HCT116 (cell line): ENCODE results near the gene STYXL2. TPM values are rescaled to one million over a fixed set of nuclear protein-coding genes. Genes with fewer than 3 reads are reported as not detected.

Experiments used
- ATAC-seq: fragments of 200-7000 bp; cut with Tn5 transposase; 2 replicates; pipeline ENCODE4 v1.9.1; 2020; ENCODE audit warnings: mild to moderate bottlenecking, moderate library complexity
- BruUV-seq: library from RNA; stranded (reverse); fragments of 400-500 nt; replicated peaks from 2 replicates; lab custom pipeline; 2021; lab: Mats Ljungman, UMichigan
- CTCF ChIA-PET: fragments of 300-600 bp; sonication (Branson Sonifier 250); formaldehyde crosslinking; loops from one replicate; lab custom pipeline; 2021; ENCODE audit warnings: antibody characterized with exemption; lab: Charles Lee
- POLR2A ChIA-PET: fragments of 300-600, 350-600 bp; sonication (Branson Sonifier 250); formaldehyde crosslinking; loops from one replicate; lab custom pipeline; 2021; ENCODE audit warnings: antibody characterized with exemption; lab: Charles Lee
- RAD21 ChIA-PET, 2 experiments: fragments of 300-600 bp; sonication (Branson Sonifier 250); formaldehyde crosslinking; loops; one replicate each; lab custom pipeline; 2023; ENCODE audit warnings: low total read pairs in 2 of 2; ENCODE audit not compliant: uncharacterized antibody in 2 of 2, unreplicated experiment in 2 of 2, low non-redundant PET in 1 of 2; lab: Charles Lee
- DNase-seq: peaks from one replicate; pipeline ENCODE4 v3.0.0-alpha.2; 2010; ENCODE audit warnings: low read depth, low spot score
- H2AFZ ChIP-seq: fragments of 200-600 bp; shearing (Covaris generic), sonication (generic); 2 replicates; pipeline ENCODE4 v1.6.1; 2017; ENCODE audit warnings: low read depth, mixed run types, mixed read lengths, antibody characterized with exemption, low read length; ENCODE audit not compliant: poor library complexity, severe bottlenecking
- H3K27ac ChIP-seq: 2 replicates; pipeline ENCODE4 v1.5.1; 2012; ENCODE audit warnings: low read depth, low read length
- H3K27me3 ChIP-seq: fragments of 200-600 bp; sonication (generic); 2 replicates; pipeline ENCODE4 v1.6.1; 2016; ENCODE audit warnings: mixed run types, low read length, mixed read lengths; ENCODE audit not compliant: insufficient read depth
- H3K36me3 ChIP-seq, 2 experiments: fragments of 200-500 bp in 1 of 2; fragments of 200-600 bp in 1 of 2; sonication (Bioruptor generic) in 1 of 2; sonication (generic) in 1 of 2; 2 replicates each; pipeline versions ENCODE4 v1.5.1 to v1.6.1; 2014 to 2016; ENCODE audit warnings: low read length in 2 of 2, inconsistent platforms in 1 of 2, mixed read lengths in 1 of 2, mixed run types in 1 of 2; ENCODE audit not compliant: insufficient read depth in 2 of 2, control insufficient read depth in 1 of 2
- H3K4me1 ChIP-seq, 2 experiments: fragments of 200-600 bp in 1 of 2; sonication (generic) in 1 of 2; 2 replicates each; pipeline versions ENCODE4 v1.5.1 to v1.6.1; 2012 to 2017; ENCODE audit warnings: low read length in 2 of 2, inconsistent platforms in 1 of 2, mild to moderate bottlenecking in 1 of 2, mixed read lengths in 1 of 2, mixed run types in 1 of 2, moderate library complexity in 1 of 2; ENCODE audit not compliant: insufficient read depth in 2 of 2, control insufficient read depth in 1 of 2
- H3K4me2 ChIP-seq: fragments of 200-600 bp; sonication (generic); 2 replicates; pipeline ENCODE4 v1.6.1; 2017; ENCODE audit warnings: mixed run types, low read length, mixed read lengths
- H3K4me3 ChIP-seq, 2 experiments: fragments of 200-600 bp in 1 of 2; sonication (generic) in 1 of 2; replicated peaks in 1 of 2; 2 replicates each; pipeline ENCODE4 v1.5.1; 2011 to 2016; ENCODE audit warnings: low read length in 2 of 2, control low read depth in 1 of 2, low read depth in 1 of 2, mild to moderate bottlenecking in 1 of 2, mixed read lengths in 1 of 2, mixed run types in 1 of 2
- H3K79me2 ChIP-seq: fragments of 200-600 bp; sonication (generic); 2 replicates; pipeline ENCODE4 v1.6.1; 2017; ENCODE audit warnings: mild to moderate bottlenecking, mixed run types, low read length, moderate library complexity, mixed read lengths; ENCODE audit not compliant: insufficient read depth
- H3K9ac ChIP-seq: fragments of 200-600 bp; sonication (generic); 2 replicates; pipeline ENCODE4 v1.6.1; 2016; ENCODE audit warnings: low read length, mixed read lengths
- H3K9me2 ChIP-seq: fragments of 200-600 bp; sonication (generic), shearing (Covaris generic); 2 replicates; pipeline ENCODE4 v1.6.1; 2017; ENCODE audit warnings: mixed run types, mild to moderate bottlenecking, moderate library complexity; ENCODE audit not compliant: insufficient read depth
- H3K9me3 ChIP-seq, 2 experiments: fragments of 200-500 bp in 1 of 2; fragments of 200-600 bp in 1 of 2; sonication (Bioruptor generic) in 1 of 2; sonication (generic) in 1 of 2; 2 replicates each; pipeline ENCODE4 v1.6.1; 2014 to 2017; ENCODE audit warnings: low read length in 2 of 2, mixed read lengths in 2 of 2, inconsistent platforms in 1 of 2, low read depth in 1 of 2, mild to moderate bottlenecking in 1 of 2, mixed run types in 1 of 2, moderate library complexity in 1 of 2; ENCODE audit not compliant: control insufficient read depth in 1 of 2, insufficient read depth in 1 of 2
- H4K20me1 ChIP-seq: fragments of 200-600 bp; sonication (generic), shearing (Covaris generic); 2 replicates; pipeline ENCODE4 v1.6.1; 2017; ENCODE audit warnings: mixed run types, mild to moderate bottlenecking, moderate library complexity; ENCODE audit not compliant: insufficient read depth
- CEBPB ChIP-seq: IDR thresholded peaks from 2 replicates; pipeline ENCODE4 v1.6.1; 2012; ENCODE audit warnings: low read depth
- ELF1 ChIP-seq: IDR thresholded peaks from 2 replicates; pipeline ENCODE4 v1.6.1; 2012; ENCODE audit warnings: low read depth, borderline replicate concordance
- EZH2 ChIP-seq: fragments of 200-600 bp; sonication (generic); IDR thresholded peaks from 2 replicates; pipeline ENCODE4 v1.6.1; 2017; ENCODE audit warnings: antibody characterized with exemption, mixed run types
- FOSL1 ChIP-seq: IDR thresholded peaks from 2 replicates; pipeline ENCODE4 v1.6.1; 2012; ENCODE audit warnings: low read depth
- JUND ChIP-seq: IDR thresholded peaks from 2 replicates; pipeline ENCODE4 v1.6.1; 2012
- POLR2A ChIP-seq: IDR thresholded peaks from 2 replicates; pipeline ENCODE4 v1.7.0; 2011; ENCODE audit warnings: borderline replicate concordance; ENCODE audit not compliant: insufficient read depth, insufficient read length; ENCODE audit errors: extremely low read depth
- REST ChIP-seq: IDR thresholded peaks from 2 replicates; pipeline ENCODE4 v1.6.1; 2012; ENCODE audit warnings: low read depth
- SIN3A ChIP-seq: IDR thresholded peaks from 2 replicates; pipeline ENCODE4 v1.6.1; 2012; ENCODE audit warnings: low read depth
- SP1 ChIP-seq: IDR thresholded peaks from 2 replicates; pipeline ENCODE4 v1.6.1; 2012; ENCODE audit warnings: low read depth
- SRF ChIP-seq: IDR thresholded peaks from 2 replicates; pipeline ENCODE4 v1.6.1; 2012; ENCODE audit warnings: low read depth
- TCF7L2 ChIP-seq: IDR thresholded peaks from 2 replicates; pipeline ENCODE4 v1.7.0; 2011; ENCODE audit warnings: borderline replicate concordance, inconsistent platforms; ENCODE audit not compliant: insufficient read depth, insufficient read length; ENCODE audit errors: extremely low read depth
- intact Hi-C: fragments of 100-400 bp; cut with micrococcal nuclease; formaldehyde crosslinking; loops from 2 replicates; pipeline ENCODE4 v1.10.0; 2022
- total RNA-seq: library from RNA; stranded (reverse); gene quantifications from one replicate; pipeline ENCODE4 v1.2.1, GENCODE V29; 2021; ENCODE audit not compliant: unreplicated experiment
- TF ChIP-seq, protein P1 (sequence below): IDR thresholded peaks from 2 replicates; pipeline ENCODE4 v1.6.1; 2012

Gene STYXL2
- total RNA-seq, 1 experiment from 2014 or later, result not detected

GRCh38 chr1:167076136-167076710 is 17.7 kb upstream of the STYXL2 start:
- no peak for DNase-seq
- POLR2A ChIA-PET, result no interaction called here
- BruUV-seq, result no TSS peak

More at GRCh38 chr1:167076136-167076710, 17.7 kb upstream of the STYXL2 start:
- Histone ChIP-seq H3K9ac (no peak overlapping the region), H3K4me1 (peaks cover 0 to 8% of the 10 kb centered on the region in 2 experiments; a peak in 2 of 4 replicates), H3K36me3 (no peaks in the 10 kb centered on the region), H3K4me2 (no peak overlapping the region), H2AFZ (no peak overlapping the region), H3K27me3 (no peaks in the 10 kb centered on the region), H3K9me2 (no peaks in the 10 kb centered on the region), H3K79me2 (no peaks in the 10 kb centered on the region), H4K20me1 (no peaks in the 10 kb centered on the region), H3K4me3 (no peak overlapping the region), H3K9me3 (no peaks in the 10 kb centered on the region), H3K27ac (no peak overlapping the region)
- ATAC-seq, result no peak
- intact Hi-C loops, result no loop called here
- no peak for TF ChIP-seq SIN3A
- TF ChIP-seq FOSL1, result no peak
- TF ChIP-seq ELF1, result no peak
- TF ChIP-seq JUND, result no peak
- TF ChIP-seq, protein P1, sequence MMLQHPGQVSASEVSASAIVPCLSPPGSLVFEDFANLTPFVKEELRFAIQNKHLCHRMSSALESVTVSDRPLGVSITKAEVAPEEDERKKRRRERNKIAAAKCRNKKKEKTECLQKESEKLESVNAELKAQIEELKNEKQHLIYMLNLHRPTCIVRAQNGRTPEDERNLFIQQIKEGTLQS, result no peak
- no peak for TF ChIP-seq REST
- TF ChIP-seq EZH2, result no peak
- TF ChIP-seq CEBPB, result no peak
- TF ChIP-seq POLR2A, result no peak
- TF ChIP-seq SP1, result no peak
- TF ChIP-seq TCF7L2, result no peak
- no peak for TF ChIP-seq SRF
- RAD21 ChIA-PET, result no interaction called here
- CTCF ChIA-PET, result no interaction called here
